DMS53 (cell line): ENCODE results near the gene SREBF1.

Experiments used
- DNase-seq: peaks from one replicate; lab custom pipeline; 2025; lab: John Stamatoyannopoulos, UW

The SREBF1 gene

DNA sequence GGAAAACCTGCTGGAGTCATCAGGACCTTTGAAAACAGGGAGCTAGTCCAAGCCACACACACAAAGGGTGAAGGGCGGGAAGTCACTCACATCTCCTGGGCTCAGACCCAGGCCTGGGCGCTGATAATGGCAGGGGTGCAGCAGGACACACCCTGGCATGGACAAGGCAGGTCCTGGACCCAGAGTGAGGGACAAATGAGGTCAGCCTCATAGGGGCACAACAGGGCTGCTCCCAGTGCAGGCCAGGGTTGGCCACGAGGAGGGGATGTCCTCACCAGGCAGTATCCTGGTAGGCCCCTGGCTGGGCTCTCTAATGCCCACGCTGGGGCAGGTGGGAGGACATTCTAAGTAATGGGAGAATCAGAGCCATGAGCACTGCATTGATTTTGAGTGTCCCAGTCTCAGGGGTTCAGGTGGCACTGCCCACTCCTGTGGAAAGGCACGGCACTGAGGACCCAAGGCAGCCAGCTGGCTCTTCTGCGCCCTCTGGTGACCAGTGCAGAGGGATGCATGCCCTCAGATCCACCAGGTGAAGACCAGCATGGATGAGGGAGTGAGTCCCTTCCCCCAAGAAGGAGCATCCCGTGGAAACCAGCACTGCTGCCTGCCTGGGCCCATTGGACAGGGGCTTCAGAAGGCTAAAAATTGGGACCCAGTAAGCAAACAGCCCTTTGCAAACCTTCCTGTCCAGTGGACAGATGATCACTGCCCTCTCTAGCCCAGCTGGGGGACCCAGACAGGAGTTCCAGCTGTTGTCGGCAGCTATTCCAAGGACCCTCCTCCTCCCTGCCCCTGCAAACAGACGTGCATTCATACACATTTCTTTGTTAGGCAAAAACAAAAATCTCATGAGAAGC, 23.4 kb upstream of the SREBF1 start:
- DNase-seq = peak; percentile 73

- no peak for DNase-seq
Measured at GRCh38 chr17:17857496-17857895, 20.7 kb upstream of the SREBF1 start.

GRCh38 chr17:17856386-17856785, 19.6 kb upstream of the SREBF1 start:
- DNase-seq = no peak

DNA sequence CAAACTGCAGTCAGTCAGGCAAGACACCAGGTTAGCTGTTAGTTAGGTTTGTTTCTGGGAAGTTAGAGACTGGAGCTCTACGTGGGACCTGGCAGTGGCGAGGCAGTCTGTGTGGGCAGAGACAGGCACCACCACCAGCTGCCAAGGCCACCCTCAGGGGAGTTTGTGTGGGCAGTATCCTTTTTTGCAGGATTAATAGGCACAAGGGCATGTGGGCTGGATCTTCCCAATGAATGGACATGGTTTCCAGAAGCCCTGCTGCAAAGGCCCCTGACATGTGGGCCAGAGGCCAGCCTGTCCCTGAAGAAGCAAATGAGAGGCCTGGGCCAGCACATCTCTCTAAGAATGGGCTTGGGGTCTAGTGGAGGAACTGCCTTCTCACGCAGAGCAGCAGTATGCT, 19.2 kb upstream of the SREBF1 start:
- no peak for DNase-seq

DNA sequence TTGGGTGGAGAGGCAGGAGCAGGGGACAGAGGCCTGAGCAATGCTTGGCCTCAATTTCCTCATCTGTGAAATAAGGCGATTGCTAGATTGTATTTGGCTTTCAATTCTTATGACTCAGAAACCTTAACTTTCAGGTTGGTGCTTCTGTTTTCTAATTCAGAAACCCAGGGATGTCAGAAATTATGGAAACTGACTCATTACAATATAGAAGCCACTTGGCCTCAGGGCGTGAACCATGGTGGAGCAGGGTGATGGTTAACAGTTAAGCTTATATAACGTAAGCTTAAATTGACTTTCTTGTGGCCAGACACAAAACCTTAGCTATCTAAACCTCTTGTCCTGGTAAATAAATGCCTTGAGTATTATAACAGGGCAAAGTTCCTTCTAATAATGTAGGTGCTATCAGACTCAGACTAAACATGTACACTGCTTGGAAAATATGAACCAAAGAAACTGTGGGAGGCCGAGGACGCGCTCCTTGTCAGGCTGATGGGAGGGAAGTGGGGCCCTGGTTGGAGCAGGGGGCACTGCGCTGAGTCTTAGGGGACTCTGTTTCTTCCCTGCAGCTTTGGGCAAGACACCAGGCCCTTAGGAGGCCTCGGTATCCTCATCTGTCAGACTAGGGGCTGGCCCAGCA, 17.1 kb upstream of the SREBF1 start:
- no peak for DNase-seq

DNA sequence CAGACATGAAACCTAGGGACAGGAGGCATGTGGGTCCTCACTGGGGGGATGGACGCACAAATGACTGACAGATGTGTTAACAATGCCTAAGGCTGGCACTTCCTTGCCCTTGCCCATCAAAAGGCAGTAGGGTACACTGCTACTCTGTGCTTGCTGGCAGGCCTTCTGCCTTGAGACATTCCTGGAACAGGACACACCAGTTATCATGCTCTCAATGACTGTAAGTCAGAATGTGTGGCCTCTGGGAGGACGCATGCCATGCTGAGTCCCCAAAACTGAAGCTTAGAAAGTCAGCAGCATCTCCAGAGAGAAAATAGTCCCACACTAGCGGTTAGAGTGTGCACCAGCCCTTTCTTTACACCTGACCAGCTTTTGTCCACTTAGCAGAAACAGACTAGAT, 16.1 kb upstream of the SREBF1 start:
- no peak for DNase-seq

GRCh38 chr17:17851103-17852002, 14.6 kb upstream of the SREBF1 start:
- DNase-seq = no peak

DNA sequence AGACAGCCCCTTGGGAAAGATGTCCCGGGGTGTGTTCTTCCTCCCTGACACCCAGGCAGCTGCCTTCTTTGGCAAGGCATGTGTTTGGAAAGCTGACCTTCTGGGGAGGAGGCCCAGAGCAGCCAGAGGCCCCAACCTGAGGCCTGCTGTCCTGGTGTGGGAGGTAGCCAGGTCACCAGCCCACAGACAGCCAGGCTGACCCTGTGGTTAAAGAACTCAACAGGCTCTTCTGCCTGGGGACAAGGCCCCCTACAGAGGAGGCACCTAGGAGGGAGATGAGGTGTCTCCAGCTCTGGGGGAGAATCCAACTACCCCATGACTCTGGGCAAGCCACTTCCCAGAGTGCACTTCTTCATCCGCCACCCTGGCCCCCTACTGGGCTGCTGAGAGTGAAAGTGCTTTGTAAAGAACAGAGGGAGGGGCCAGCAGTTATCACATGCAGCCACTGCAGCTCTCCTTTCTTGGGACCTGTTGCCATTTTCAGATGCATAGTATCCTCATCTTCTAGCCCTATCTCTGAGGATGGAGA, 13.1 kb upstream of the SREBF1 start:
- peak; percentile 28 for DNase-seq

GRCh38 chr17:17849147-17849820, 12.5 kb upstream of the SREBF1 start:
- no peak for DNase-seq

GRCh38 chr17:17848311-17849082, 11.7 kb upstream of the SREBF1 start:
- no peak for DNase-seq

DNA sequence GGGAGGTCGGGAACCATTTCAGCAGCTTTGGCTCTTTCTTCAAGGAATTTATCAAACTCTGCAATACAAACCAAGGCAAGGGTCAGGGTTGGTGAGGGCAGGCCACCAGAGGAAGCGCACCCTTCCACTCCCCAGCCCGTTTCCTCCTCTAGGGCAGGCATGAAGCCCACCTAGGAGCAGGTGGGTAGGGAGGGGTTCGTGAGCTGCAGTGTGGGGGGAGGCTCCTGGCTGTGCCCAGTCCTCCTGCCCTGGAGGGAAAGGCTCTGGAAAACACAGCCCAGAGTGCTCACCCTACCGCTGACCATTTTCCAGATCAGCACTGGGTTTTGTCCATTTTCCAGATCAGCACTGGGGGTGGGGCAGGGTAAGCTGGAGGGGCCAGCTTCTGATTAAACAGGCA, 10.9 kb upstream of the SREBF1 start:
- no peak for DNase-seq

GRCh38 chr17:17847118-17847689, 10.4 kb upstream of the SREBF1 start:
- DNase-seq = no peak

GRCh38 chr17:17846645-17847044, 9.9 kb upstream of the SREBF1 start:
- DNase-seq = no peak

- DNase-seq = no peak
Measured at GRCh38 chr17:17846003-17846402, 9.2 kb upstream of the SREBF1 start.

- no peak for DNase-seq
Measured at GRCh38 chr17:17845046-17845775, 8.4 kb upstream of the SREBF1 start.

- no peak for DNase-seq
Measured at GRCh38 chr17:17844500-17844899, 7.7 kb upstream of the SREBF1 start.

GRCh38 chr17:17844079-17844478, 7.3 kb upstream of the SREBF1 start:
- no peak for DNase-seq

GRCh38 chr17:17843096-17843495, 6.3 kb upstream of the SREBF1 start:
- DNase-seq = no peak

DNA sequence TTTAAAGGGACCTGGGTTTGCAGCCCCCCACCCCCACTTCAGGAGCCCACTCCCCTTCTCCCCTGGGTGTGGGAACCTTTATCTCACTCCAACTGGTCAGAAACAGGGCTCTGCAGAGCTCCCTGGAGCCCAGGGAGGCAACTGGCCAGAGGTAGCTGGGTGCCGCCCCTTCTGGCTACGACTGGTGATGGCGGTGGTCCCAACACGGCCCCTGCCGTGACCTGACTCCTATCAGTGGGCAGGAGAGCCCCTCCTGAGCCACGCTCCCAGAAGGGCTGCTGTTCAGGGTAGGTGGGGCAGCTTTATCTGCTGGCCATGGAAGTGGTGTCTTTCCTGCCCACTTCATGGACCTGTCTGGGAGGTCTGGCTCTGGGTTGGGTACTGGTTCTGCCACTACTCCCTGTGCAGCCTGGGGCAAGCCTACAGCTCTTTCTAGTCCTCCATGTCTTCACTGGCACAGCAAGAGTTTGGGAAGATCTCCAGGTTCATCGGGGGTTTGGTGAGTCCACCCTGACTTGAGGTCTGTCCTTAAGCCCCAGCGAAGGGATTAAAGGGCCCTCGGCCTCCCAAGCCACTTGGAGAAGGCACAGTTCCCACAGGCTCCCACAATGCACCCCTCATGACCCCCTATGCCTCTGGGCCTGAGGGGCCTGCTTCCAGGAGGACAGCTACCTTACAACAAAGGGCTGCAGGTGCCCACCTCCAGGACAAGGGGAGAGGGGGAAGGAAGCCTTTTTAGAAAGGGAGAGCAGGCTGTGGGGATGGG, 5.5 kb upstream of the SREBF1 start:
- no peak for DNase-seq
